Activated B cell treated with CpG ODN at 0.5 μM for 24 hours (primary cell): Measurements from ENCODE around the gene G3BP1. TPM values are rescaled to one million over a fixed set of nuclear protein-coding genes. Genes with fewer than 3 reads are reported as not detected.

ENCODE experiments used
- ATAC-seq: fragments of 200-7000 bp; cut with Tn5 transposase; one replicate; pipeline ENCODE4 v1.10.0; 2021; ENCODE audit warnings: low read depth, mild to moderate bottlenecking, moderate library complexity
- CTCF ChIA-PET: fragments of 350-600 bp; sonication (Branson Sonifier 250); formaldehyde crosslinking; loops from one replicate; lab custom pipeline; 2021; ENCODE audit warnings: antibody characterized with exemption; lab: Charles Lee
- POLR2A ChIA-PET: fragments of 350-600 bp; sonication (Branson Sonifier 250); formaldehyde crosslinking; loops from one replicate; lab custom pipeline; 2021; ENCODE audit warnings: antibody characterized with exemption; lab: Charles Lee
- DNase-seq: peaks from one replicate; pipeline ENCODE4 v3.0.0; 2022
- H3K27ac Mint-ChIP-seq: one replicate; pipeline ENCODE4 v1.8.0; 2020; ENCODE audit warnings: mixed read lengths
- H3K27me3 Mint-ChIP-seq: one replicate; pipeline ENCODE4 v1.8.0; 2021; ENCODE audit warnings: mixed read lengths
- H3K36me3 Mint-ChIP-seq: one replicate; pipeline ENCODE4 v1.8.0; 2021; ENCODE audit warnings: low read depth, mixed read lengths
- H3K4me1 Mint-ChIP-seq: one replicate; pipeline ENCODE4 v1.8.0; 2021; ENCODE audit warnings: mixed read lengths
- H3K4me3 Mint-ChIP-seq: one replicate; pipeline ENCODE4 v1.8.0; 2020; ENCODE audit warnings: mild to moderate bottlenecking, mixed read lengths
- H3K9me3 Mint-ChIP-seq: one replicate; pipeline ENCODE4 v1.8.0; 2020; ENCODE audit warnings: mixed read lengths
- intact Hi-C: fragments of 100-400 bp; cut with micrococcal nuclease; formaldehyde crosslinking; loops from one replicate; pipeline ENCODE4 v1.15.1; 2024
- total RNA-seq: library from RNA; stranded (reverse); gene quantifications from 2 replicates; pipeline ENCODE4 v1.2.3, GENCODE V29; 2022
- TF ChIP-seq, protein P1 (sequence below): fragments of 200-600 bp; IDR thresholded peaks from one replicate; pipeline ENCODE4 v1.8.0; 2022; ENCODE audit warnings: antibody characterized with exemption, mild to moderate bottlenecking

G3BP1 gene
- total RNA-seq, 1 donor from 2014 or later = 227 TPM

- peaks cover 2% of the 10 kb centered on the region for H3K36me3 Mint-ChIP-seq
- intact Hi-C loops = loop anchor here (10.0 kb wide), 1 partner anchor 455 kb away; no protein-coding TSS in a partner anchor
- CTCF ChIA-PET = no interaction called here
- TF ChIP-seq, protein P1, sequence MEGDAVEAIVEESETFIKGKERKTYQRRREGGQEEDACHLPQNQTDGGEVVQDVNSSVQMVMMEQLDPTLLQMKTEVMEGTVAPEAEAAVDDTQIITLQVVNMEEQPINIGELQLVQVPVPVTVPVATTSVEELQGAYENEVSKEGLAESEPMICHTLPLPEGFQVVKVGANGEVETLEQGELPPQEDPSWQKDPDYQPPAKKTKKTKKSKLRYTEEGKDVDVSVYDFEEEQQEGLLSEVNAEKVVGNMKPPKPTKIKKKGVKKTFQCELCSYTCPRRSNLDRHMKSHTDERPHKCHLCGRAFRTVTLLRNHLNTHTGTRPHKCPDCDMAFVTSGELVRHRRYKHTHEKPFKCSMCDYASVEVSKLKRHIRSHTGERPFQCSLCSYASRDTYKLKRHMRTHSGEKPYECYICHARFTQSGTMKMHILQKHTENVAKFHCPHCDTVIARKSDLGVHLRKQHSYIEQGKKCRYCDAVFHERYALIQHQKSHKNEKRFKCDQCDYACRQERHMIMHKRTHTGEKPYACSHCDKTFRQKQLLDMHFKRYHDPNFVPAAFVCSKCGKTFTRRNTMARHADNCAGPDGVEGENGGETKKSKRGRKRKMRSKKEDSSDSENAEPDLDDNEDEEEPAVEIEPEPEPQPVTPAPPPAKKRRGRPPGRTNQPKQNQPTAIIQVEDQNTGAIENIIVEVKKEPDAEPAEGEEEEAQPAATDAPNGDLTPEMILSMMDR = no peak
- no peak overlapping the region for H3K4me3 Mint-ChIP-seq
- DNase-seq = no peak
- no peaks in the 10 kb centered on the region for H3K27me3 Mint-ChIP-seq
- no peak for ATAC-seq
- H3K27ac Mint-ChIP-seq = no peak overlapping the region
- no peaks in the 10 kb centered on the region for H3K4me1 Mint-ChIP-seq
- POLR2A ChIA-PET = no interaction called here
- no peaks in the 10 kb centered on the region for H3K9me3 Mint-ChIP-seq
These were observed 48.1 kb downstream of the G3BP1 start for GRCh38 chr5:151819830-151820229.

GRCh38 chr5:151820271-151820670, 48.5 kb downstream of the G3BP1 start:
- Mint-ChIP-seq H3K4me3 (no peak overlapping the region), H3K36me3 (peaks cover 2% of the 10 kb centered on the region), H3K27me3 (no peaks in the 10 kb centered on the region), H3K4me1 (no peaks in the 10 kb centered on the region), H3K27ac (no peak overlapping the region), H3K9me3 (no peaks in the 10 kb centered on the region)
- TF ChIP-seq, protein P1 = no peak
- intact Hi-C loops = loop anchor here (10.0 kb wide), 1 partner anchor 455 kb away; no protein-coding TSS in a partner anchor
- no peak for ATAC-seq
- CTCF ChIA-PET = no interaction called here
- POLR2A ChIA-PET = no interaction called here
- no peak for DNase-seq

- intact Hi-C loops = loop anchor here (10.0 kb wide), 1 partner anchor 454 kb away; no protein-coding TSS in a partner anchor
- Mint-ChIP-seq H3K4me1 (no peaks in the 10 kb centered on the region), H3K27me3 (no peaks in the 10 kb centered on the region), H3K27ac (no peak overlapping the region), H3K4me3 (no peak overlapping the region), H3K36me3 (peaks cover 2% of the 10 kb centered on the region), H3K9me3 (no peaks in the 10 kb centered on the region)
- ChIA-PET CTCF (no interaction called here), POLR2A (no interaction called here)
- no peak for ATAC-seq
- DNase-seq = no peak
- TF ChIP-seq, protein P1 = no peak
These were observed 49.1 kb downstream of the G3BP1 start for GRCh38 chr5:151820903-151821302.

GRCh38 chr5:151822141-151822540, 50.4 kb downstream of the G3BP1 start:
- ATAC-seq = no peak
- no peaks in the 10 kb centered on the region for H3K9me3 Mint-ChIP-seq
- H3K4me3 Mint-ChIP-seq = no peak overlapping the region
- H3K4me1 Mint-ChIP-seq = no peaks in the 10 kb centered on the region
- H3K36me3 Mint-ChIP-seq = peaks cover 2% of the 10 kb centered on the region
- ChIA-PET POLR2A (no interaction called here), CTCF (no interaction called here)
- TF ChIP-seq, protein P1 = no peak
- intact Hi-C loops = loop anchor here (10.0 kb wide), 1 partner anchor 453 kb away; no protein-coding TSS in a partner anchor
- DNase-seq = no peak
- H3K27ac Mint-ChIP-seq = no peak overlapping the region
- H3K27me3 Mint-ChIP-seq = no peaks in the 10 kb centered on the region

DNA sequence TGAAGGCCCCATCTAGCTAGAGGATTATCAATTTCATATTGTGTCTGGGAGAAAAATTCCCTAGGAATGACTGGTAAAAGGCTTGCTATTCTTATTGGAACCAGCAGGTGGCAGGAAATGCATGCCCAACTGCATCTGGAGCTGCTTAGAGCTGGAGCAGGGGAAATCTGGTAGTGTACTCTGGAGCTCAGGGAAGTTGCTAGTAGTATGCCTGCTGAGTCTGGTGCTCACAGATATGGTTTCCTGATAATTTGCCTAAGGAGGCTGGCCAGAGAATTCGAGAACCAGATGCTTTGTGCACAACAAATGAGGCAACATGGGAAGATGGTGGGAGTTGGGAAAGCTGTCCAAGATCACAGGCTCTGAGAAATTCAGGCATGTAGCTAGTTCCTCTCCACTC, 53.7 kb downstream of the G3BP1 start:
- ChIA-PET POLR2A (interaction anchor here (0.6 kb wide), 1 partner anchor 317 kb away, joined by 3 read pairs; no protein-coding TSS in a partner anchor), CTCF (interaction anchor here (0.5 to 5.5 kb wide), 8 partner anchors 10 to 690 kb away, joined by 3 to 126 read pairs (median 4); no protein-coding TSS in a partner anchor)
- no peak for ATAC-seq
- no peaks in the 10 kb centered on the region for H3K9me3 Mint-ChIP-seq
- intact Hi-C loops = loop anchor here (1.0 to 10.0 kb wide), 4 partner anchors 318 to 637 kb away; no protein-coding TSS in a partner anchor
- H3K27me3 Mint-ChIP-seq = no peaks in the 10 kb centered on the region
- no peak overlapping the region for H3K27ac Mint-ChIP-seq
- TF ChIP-seq, protein P1 = no peak
- no peaks in the 10 kb centered on the region for H3K4me1 Mint-ChIP-seq
- DNase-seq = no peak
- no peak overlapping the region for H3K4me3 Mint-ChIP-seq
- H3K36me3 Mint-ChIP-seq = peaks cover 2% of the 10 kb centered on the region
